Keratinocyte (primary cell): ENCODE measurements around the gene RB1. TPM values are rescaled to one million over a fixed set of nuclear protein-coding genes. Genes with fewer than 3 reads are reported as not detected.

Experiments
- DNase-seq: peaks from one replicate; pipeline ENCODE4 v3.0.0-alpha.2; 2011; ENCODE audit warnings: low read depth, missing footprints, low spot score
- FAIRE-seq: peaks from 2 replicates; lab custom pipeline; 2011; peaks lifted over from hg19 to GRCh38; lab: Jason Lieb, UNC
- H2AFZ ChIP-seq: 2 replicates; pipeline ENCODE4 v1.6.0; 2012; ENCODE audit warnings: low read length, control low read depth, inconsistent platforms; ENCODE audit not compliant: control insufficient read depth
- H3K27ac ChIP-seq: 2 replicates; pipeline ENCODE4 v1.5.1; 2011; ENCODE audit warnings: low read length; ENCODE audit not compliant: control insufficient read depth, insufficient read depth
- H3K27me3 ChIP-seq: 3 replicates; pipeline ENCODE4 v1.6.0; 2011; ENCODE audit warnings: low read length; ENCODE audit not compliant: control insufficient read depth, insufficient read depth; ENCODE audit errors: extremely low read depth
- H3K36me3 ChIP-seq, 2 experiments: 2 replicates in 1 of 2; 3 replicates in 1 of 2; pipeline ENCODE4 v1.5.1; 2011; ENCODE audit warnings: low read length in 2 of 2, mild to moderate bottlenecking in 1 of 2; ENCODE audit not compliant: control insufficient read depth in 2 of 2, insufficient read depth in 2 of 2; ENCODE audit errors: extremely low read depth in 1 of 2
- H3K4me1 ChIP-seq: 3 replicates; pipeline ENCODE4 v1.5.1; 2011; ENCODE audit warnings: low read length; ENCODE audit not compliant: control insufficient read depth, insufficient read depth; ENCODE audit errors: extremely low read depth
- H3K4me2 ChIP-seq: 3 replicates; pipeline ENCODE4 v1.6.0; 2011; ENCODE audit warnings: low read depth, low read length; ENCODE audit not compliant: control insufficient read depth, insufficient read depth; ENCODE audit errors: extremely low read depth
- H3K4me3 ChIP-seq, 3 experiments: fragments of 200-600 bp in 1 of 3; sonication (generic) in 1 of 3; 2 replicates in 2 of 3; 3 replicates in 1 of 3; pipeline ENCODE4 v1.5.1; 2011 to 2016; ENCODE audit warnings: low read length in 3 of 3, mild to moderate bottlenecking in 3 of 3, control low read depth in 2 of 3, inconsistent platforms in 1 of 3, low read depth in 1 of 3, mixed read lengths in 1 of 3, mixed run types in 1 of 3, moderate library complexity in 1 of 3; ENCODE audit not compliant: control insufficient read depth in 2 of 3, insufficient read depth in 2 of 3; ENCODE audit errors: extremely low read depth in 1 of 3
- H3K79me2 ChIP-seq: 2 replicates; pipeline ENCODE4 v1.6.0; 2012; ENCODE audit warnings: low read length; ENCODE audit not compliant: control insufficient read depth, insufficient read depth
- H3K9ac ChIP-seq: 3 replicates; pipeline ENCODE4 v1.6.0; 2011; ENCODE audit warnings: low read length; ENCODE audit not compliant: control insufficient read depth, insufficient read depth; ENCODE audit errors: extremely low read depth
- H3K9me1 ChIP-seq: 3 replicates; pipeline ENCODE4 v1.6.0; 2011; ENCODE audit warnings: low read length; ENCODE audit not compliant: control insufficient read depth, insufficient read depth; ENCODE audit errors: extremely low read depth
- H3K9me3 ChIP-seq: 2 replicates; pipeline ENCODE4 v1.5.1; 2012; ENCODE audit warnings: low read depth, low read length; ENCODE audit not compliant: control insufficient read depth
- H4K20me1 ChIP-seq: 3 replicates; pipeline ENCODE4 v1.6.0; 2011; ENCODE audit warnings: low read length; ENCODE audit not compliant: control insufficient read depth, insufficient read depth; ENCODE audit errors: extremely low read depth
- CTCF ChIP-seq, 3 experiments: IDR thresholded peaks in 1 of 3; conservative IDR thresholded peaks in 1 of 3; optimal IDR thresholded peaks in 1 of 3; 2 replicates in 2 of 3; 3 replicates in 1 of 3; pipeline versions ENCODE3 to v1.5.1; 2011; ENCODE audit warnings: low read length in 3 of 3, mild to moderate bottlenecking in 3 of 3, moderate library complexity in 2 of 3, control low read depth in 1 of 3, inconsistent platforms in 1 of 3; ENCODE audit not compliant: insufficient read depth in 2 of 3; ENCODE audit errors: extremely low read depth in 1 of 3
- EZH2 ChIP-seq: IDR thresholded peaks from one replicate; pipeline ENCODE4 v1.6.1; 2012; ENCODE audit warnings: inconsistent platforms, mild to moderate bottlenecking, low read length, moderate library complexity
- dilution Hi-C: fragments of 300-500 bp; cut with MboI; formaldehyde crosslinking; loops from one replicate; pipeline ENCODE4 v1.7.0; 2020; ENCODE audit warnings: low sequenced_read_pairs; ENCODE audit not compliant: extremely low pct_ligation_motif_present
- polyA plus RNA-seq, 5 experiments: library from polyadenylated mRNA; depleted of rRNA in 3 of 5; stranded (reverse) in 3 of 5; stranded (forward) in 1 of 5; unstranded in 1 of 5; fragments of >200 nt; gene quantifications; 1 replicate in 1 of 5; 2 replicates in 3 of 5; 3 replicates in 1 of 5; pipeline versions ENCODE4 v1.2.1 to v1.2.3, GENCODE V29; 2011 to 2012; ENCODE audit warnings: missing spikeins in 2 of 5, low read depth in 1 of 5, low replicate concordance in 1 of 5

Gene RB1
- polyA plus RNA-seq, 1 donor (not counting 4 experiments of a cell fraction or from before 2014, with no cell fraction given): 22.4 TPM

GRCh38 chr13:48489666-48490065 lies 186.1 kb downstream of the RB1 start:
- Histone ChIP-seq H3K36me3 (no peaks in the 10 kb centered on the region), H3K9me1 (no peaks in the 10 kb centered on the region), H3K4me3 (no peak overlapping the region), H3K4me2 (no peak overlapping the region), H3K9me3 (no peaks in the 10 kb centered on the region), H3K27ac (no peak overlapping the region), H3K9ac (no peak overlapping the region), H3K27me3 (no peaks in the 10 kb centered on the region), H3K79me2 (no peaks in the 10 kb centered on the region), H4K20me1 (no peaks in the 10 kb centered on the region), H2AFZ (no peak overlapping the region), H3K4me1 (peaks cover 3% of the 10 kb centered on the region)
- TF ChIP-seq CTCF (optimal IDR thresholded peaks at IDR 0.05 in 1 of 3, IDR thresholded peaks at IDR 0.05 in 1 of 3, conservative IDR thresholded peaks at IDR 0.05 in 1 of 3; ENCODE audit: extremely low read depth in 1 of 3, insufficient read depth in 2 of 3, low read length in 3 of 3) (no peak), EZH2 (no peak)
- FAIRE-seq (no peak), DNase-seq (no peak)
- dilution Hi-C loops: no loop called here

- dilution Hi-C loops: no loop called here
- TF ChIP-seq EZH2 (no peak), CTCF (optimal IDR thresholded peaks at IDR 0.05 in 1 of 3, IDR thresholded peaks at IDR 0.05 in 1 of 3, conservative IDR thresholded peaks at IDR 0.05 in 1 of 3; ENCODE audit: extremely low read depth in 1 of 3, insufficient read depth in 2 of 3, low read length in 3 of 3) (no peak)
Observed at GRCh38 chr13:48490241-48490640, 186.7 kb downstream of the RB1 start.

More at GRCh38 chr13:48490241-48490640, 186.7 kb downstream of the RB1 start:
- FAIRE-seq (no peak), DNase-seq (no peak)
- Histone ChIP-seq H3K9me3 (no peaks in the 10 kb centered on the region), H3K9me1 (no peaks in the 10 kb centered on the region), H3K27me3 (no peaks in the 10 kb centered on the region), H3K4me1 (peaks cover 2% of the 10 kb centered on the region), H3K4me3 (no peak overlapping the region), H3K27ac (no peak overlapping the region), H3K79me2 (no peaks in the 10 kb centered on the region), H3K36me3 (no peaks in the 10 kb centered on the region), H3K4me2 (no peak overlapping the region), H3K9ac (no peak overlapping the region), H2AFZ (no peak overlapping the region), H4K20me1 (no peaks in the 10 kb centered on the region)
